Measurements from ENCODE around the gene PSMD1. TPM values are rescaled to one million over a fixed set of nuclear protein-coding genes. Genes with fewer than 3 reads are reported as not detected.

Gene PSMD1
- total and polyA plus RNA-seq, 5 donors = 35.6 to 88.6 (median 80.3) TPM

GRCh38 chr2:231163011-231163410 lies 106.3 kb downstream of the PSMD1 start:
- WGBS = 99% methylated on average over 3 of the region's 3 CpGs
- H3K4me3 ChIP-seq (ENCODE audit: low read length) = no peak overlapping the region
- no peak for DNase-seq
- peaks cover 2% of the 10 kb centered on the region for H3K4me1 ChIP-seq (ENCODE audit: control insufficient read depth, insufficient read depth, low read length)
- intact Hi-C loops (cut with DNase I) = no loop called here
- no peaks in the 10 kb centered on the region for H3K27me3 ChIP-seq (ENCODE audit: control insufficient read depth, insufficient read depth)
- no peaks in the 10 kb centered on the region for H3K9me3 ChIP-seq (ENCODE audit: control insufficient read depth, low read length)
- no peak for ATAC-seq
- no peak overlapping the region for H3K27ac ChIP-seq (ENCODE audit: low read length)

GRCh38 chr2:231163414-231164095 lies 106.9 kb downstream of the PSMD1 start:
- Histone ChIP-seq H3K4me1 (ENCODE audit: control insufficient read depth, insufficient read depth, low read length) (peaks cover 2% of the 10 kb centered on the region), H3K27ac (ENCODE audit: low read length) (no peak overlapping the region), H3K9me3 (ENCODE audit: control insufficient read depth, low read length) (no peaks in the 10 kb centered on the region), H3K4me3 (ENCODE audit: low read length) (no peak overlapping the region), H3K27me3 (ENCODE audit: control insufficient read depth, insufficient read depth) (no peaks in the 10 kb centered on the region)
- ATAC-seq = no peak
- WGBS = 93% methylated on average over 4 of the region's 4 CpGs
- DNase-seq = no peak
- intact Hi-C loops (cut with DNase I) = no loop called here

GRCh38 chr2:231167745-231168459 lies 111.2 kb downstream of the PSMD1 start:
- DNase-seq (no peak), ATAC-seq (no peak)
- no peak overlapping the region for H3K4me3 ChIP-seq (ENCODE audit: low read length)
- no peaks in the 10 kb centered on the region for H3K4me1 ChIP-seq (ENCODE audit: control insufficient read depth, insufficient read depth, low read length)
- no peaks in the 10 kb centered on the region for H3K27me3 ChIP-seq (ENCODE audit: control insufficient read depth, insufficient read depth)
- 71% methylated on average over 6 of the region's 6 CpGs for WGBS
- H3K27ac ChIP-seq (ENCODE audit: low read length) = no peak overlapping the region
- H3K9me3 ChIP-seq (ENCODE audit: control insufficient read depth, low read length) = no peaks in the 10 kb centered on the region
- intact Hi-C loops (cut with DNase I) = no loop called here

- peak in 1 of 2 donors; percentile 29 for ATAC-seq
- DNase-seq = no peak
- intact Hi-C loops (cut with DNase I) = no loop called here
- no peak overlapping the region for H3K27ac ChIP-seq (ENCODE audit: low read length)
- no peaks in the 10 kb centered on the region for H3K27me3 ChIP-seq (ENCODE audit: control insufficient read depth, insufficient read depth)
- H3K4me3 ChIP-seq (ENCODE audit: low read length) = no peak overlapping the region
- no peaks in the 10 kb centered on the region for H3K4me1 ChIP-seq (ENCODE audit: control insufficient read depth, insufficient read depth, low read length)
- 77% methylated on average over 4 of the region's 4 CpGs for WGBS
- no peaks in the 10 kb centered on the region for H3K9me3 ChIP-seq (ENCODE audit: control insufficient read depth, low read length)
These were observed 111.9 kb downstream of the PSMD1 start for GRCh38 chr2:231168460-231169139.

- no peak overlapping the region for H3K4me3 ChIP-seq (ENCODE audit: low read length)
- H3K4me1 ChIP-seq (ENCODE audit: control insufficient read depth, insufficient read depth, low read length) = no peaks in the 10 kb centered on the region
- no peak overlapping the region for H3K27ac ChIP-seq (ENCODE audit: low read length)
- ATAC-seq (no peak), DNase-seq (no peak)
- WGBS = 60% methylated on average over 3 of the region's 3 CpGs
- no peaks in the 10 kb centered on the region for H3K27me3 ChIP-seq (ENCODE audit: control insufficient read depth, insufficient read depth)
- H3K9me3 ChIP-seq (ENCODE audit: control insufficient read depth, low read length) = no peaks in the 10 kb centered on the region
- intact Hi-C loops (cut with DNase I) = no loop called here
These were observed 112.8 kb downstream of the PSMD1 start for GRCh38 chr2:231169488-231169887.

GRCh38 chr2:231170055-231170454 lies 113.4 kb downstream of the PSMD1 start:
- no peaks in the 10 kb centered on the region for H3K4me1 ChIP-seq (ENCODE audit: control insufficient read depth, insufficient read depth, low read length)
- DNase-seq = no peak
- H3K27ac ChIP-seq (ENCODE audit: low read length) = no peak overlapping the region
- no peak for ATAC-seq
- 35% methylated on average over 1 of the region's 1 CpG for WGBS
- no peak overlapping the region for H3K4me3 ChIP-seq (ENCODE audit: low read length)
- intact Hi-C loops (cut with DNase I) = loop anchor here in 1 of 4 donors (5.0 kb wide), 1 partner anchor 38 kb away; no protein-coding TSS in a partner anchor
- no peaks in the 10 kb centered on the region for H3K9me3 ChIP-seq (ENCODE audit: control insufficient read depth, low read length)
- H3K27me3 ChIP-seq (ENCODE audit: control insufficient read depth, insufficient read depth) = no peaks in the 10 kb centered on the region

- Histone ChIP-seq H3K4me1 (ENCODE audit: control insufficient read depth, insufficient read depth, low read length) (no peaks in the 10 kb centered on the region), H3K4me3 (ENCODE audit: low read length) (no peak overlapping the region), H3K27ac (ENCODE audit: low read length) (no peak overlapping the region), H3K9me3 (ENCODE audit: control insufficient read depth, low read length) (no peaks in the 10 kb centered on the region), H3K27me3 (ENCODE audit: control insufficient read depth, insufficient read depth) (no peaks in the 10 kb centered on the region)
- 76% methylated on average over 3 of the region's 3 CpGs for WGBS
- DNase-seq (no peak), ATAC-seq (no peak)
- intact Hi-C loops (cut with DNase I) = loop anchor here in 1 of 4 donors (5.0 kb wide), 1 partner anchor 40 kb away; no protein-coding TSS in a partner anchor
These were observed 115.4 kb downstream of the PSMD1 start for GRCh38 chr2:231172025-231172424.

- ATAC-seq = peak in 1 of 2 donors; percentile 51
- Histone ChIP-seq H3K4me3 (ENCODE audit: low read length) (no peak overlapping the region), H3K4me1 (ENCODE audit: control insufficient read depth, insufficient read depth, low read length) (no peaks in the 10 kb centered on the region), H3K27ac (ENCODE audit: low read length) (no peak overlapping the region), H3K27me3 (ENCODE audit: control insufficient read depth, insufficient read depth) (no peaks in the 10 kb centered on the region), H3K9me3 (ENCODE audit: control insufficient read depth, low read length) (no peaks in the 10 kb centered on the region)
- intact Hi-C loops (cut with DNase I) = loop anchor here in 1 of 4 donors (5.0 kb wide), 1 partner anchor 42 kb away; no protein-coding TSS in a partner anchor
- DNase-seq = no peak
- 31% methylated on average over 2 of the region's 2 CpGs for WGBS
These were observed 117.6 kb downstream of the PSMD1 start for GRCh38 chr2:231174211-231174651.

- DNase-seq = peak in 1 of 3 donors; percentile 62
- ATAC-seq = peak; percentile 50 to 81
- H3K4me3 ChIP-seq (ENCODE audit: low read length) = no peak overlapping the region
- H3K4me1 ChIP-seq (ENCODE audit: control insufficient read depth, insufficient read depth, low read length) = peaks cover 7% of the 10 kb centered on the region
- no peaks in the 10 kb centered on the region for H3K27me3 ChIP-seq (ENCODE audit: control insufficient read depth, insufficient read depth)
- intact Hi-C loops (cut with DNase I) = no loop called here
- no peaks in the 10 kb centered on the region for H3K9me3 ChIP-seq (ENCODE audit: control insufficient read depth, low read length)
- WGBS = 50% methylated on average over 2 of the region's 2 CpGs
- H3K27ac ChIP-seq (ENCODE audit: low read length) = no peak overlapping the region
These were observed 119.4 kb downstream of the PSMD1 start for GRCh38 chr2:231176066-231176465.

- no peak for ATAC-seq
- no peak overlapping the region for H3K4me3 ChIP-seq (ENCODE audit: low read length)
These were observed 120.7 kb downstream of the PSMD1 start for GRCh38 chr2:231177156-231178025.

More at GRCh38 chr2:231177156-231178025, 120.7 kb downstream of the PSMD1 start:
- Histone ChIP-seq H3K9me3 (ENCODE audit: control insufficient read depth, low read length) (no peaks in the 10 kb centered on the region), H3K27ac (ENCODE audit: low read length) (no peak overlapping the region), H3K27me3 (ENCODE audit: control insufficient read depth, insufficient read depth) (no peaks in the 10 kb centered on the region), H3K4me1 (ENCODE audit: control insufficient read depth, insufficient read depth, low read length) (peaks cover 14% of the 10 kb centered on the region)
- intact Hi-C loops (cut with DNase I) = no loop called here
- no peak for DNase-seq
- 87% methylated on average over 11 of the region's 11 CpGs for WGBS
